Panc1 (cell line): ENCODE measurements around the gene TMPRSS3. TPM values are rescaled to one million over a fixed set of nuclear protein-coding genes. Genes with fewer than 3 reads are reported as not detected.

Experiments
- ATAC-seq: fragments of 200-7000 bp; cut with Tn5 transposase; 2 replicates; pipeline ENCODE4 v1.9.1; 2020; ENCODE audit warnings: mild to moderate bottlenecking, moderate library complexity
- BruUV-seq: library from RNA; stranded (reverse); fragments of 400-500 nt; replicated peaks from 2 replicates; lab custom pipeline; 2021; lab: Mats Ljungman, UMichigan
- CTCF ChIA-PET: fragments of 300-600 bp; sonication (Branson Sonifier 250); formaldehyde crosslinking; loops from one replicate; lab custom pipeline; 2022; ENCODE audit warnings: antibody characterized with exemption; lab: Charles Lee
- POLR2A ChIA-PET: fragments of 300-600 bp; sonication (Branson Sonifier 250); formaldehyde crosslinking; loops from one replicate; lab custom pipeline; 2022; ENCODE audit warnings: antibody characterized with exemption; lab: Charles Lee
- DNase-seq: peaks from one replicate; pipeline ENCODE4 v3.0.0-alpha.2; 2010; ENCODE audit warnings: low read depth, low spot score
- H3K27ac ChIP-seq: 2 replicates; pipeline ENCODE4 v1.5.1; 2011; ENCODE audit warnings: mild to moderate bottlenecking, low read length, inconsistent platforms
- H3K27me3 ChIP-seq: fragments of 200-500 bp; sonication (Bioruptor generic); 2 replicates; pipeline ENCODE4 v1.6.0; 2014; ENCODE audit warnings: low read length, inconsistent platforms; ENCODE audit not compliant: control insufficient read depth, insufficient read depth
- H3K36me3 ChIP-seq: fragments of 200-500 bp; sonication (Bioruptor generic); 2 replicates; pipeline ENCODE4 v1.5.1; 2014; ENCODE audit warnings: inconsistent platforms, mild to moderate bottlenecking, low read length, moderate library complexity; ENCODE audit not compliant: control insufficient read depth, insufficient read depth
- H3K4me1 ChIP-seq: 2 replicates; pipeline ENCODE4 v1.5.1; 2011; ENCODE audit warnings: inconsistent platforms, mild to moderate bottlenecking, low read length, moderate library complexity; ENCODE audit not compliant: control insufficient read depth, insufficient read depth
- H3K4me3 ChIP-seq, 2 experiments: 2 replicates each; pipeline ENCODE4 v1.5.1; 2011 to 2012; ENCODE audit warnings: low read depth in 2 of 2, low read length in 2 of 2, mild to moderate bottlenecking in 2 of 2, inconsistent platforms in 1 of 2, moderate library complexity in 1 of 2
- H3K9me3 ChIP-seq: fragments of 200-500 bp; sonication (Bioruptor generic); 2 replicates; pipeline ENCODE4 v1.5.1; 2014; ENCODE audit warnings: low read depth, mild to moderate bottlenecking, inconsistent platforms, low read length, moderate library complexity; ENCODE audit not compliant: control insufficient read depth, insufficient read depth
- CTCF ChIP-seq: fragments of 450-650 bp; IDR thresholded peaks from 2 replicates; pipeline ENCODE4 v1.5.1; 2017; ENCODE audit warnings: mild to moderate bottlenecking
- POLR2AphosphoS5 ChIP-seq: IDR thresholded peaks from 2 replicates; pipeline ENCODE4 v1.6.1; 2012; ENCODE audit warnings: mild to moderate bottlenecking, low read depth, low read length, moderate library complexity
- REST ChIP-seq, 2 experiments: IDR thresholded peaks; 2 replicates each; pipeline ENCODE4 v1.6.1; 2011 to 2012; ENCODE audit warnings: low read depth in 2 of 2, control low read depth in 1 of 2, low read length in 1 of 2, mild to moderate bottlenecking in 1 of 2, moderate library complexity in 1 of 2; ENCODE audit not compliant: insufficient read depth in 1 of 2
- SIN3A ChIP-seq: IDR thresholded peaks from 2 replicates; pipeline ENCODE4 v1.6.1; 2012; ENCODE audit warnings: low read depth, mild to moderate bottlenecking, low read length, moderate library complexity, borderline replicate concordance; ENCODE audit not compliant: insufficient read depth
- TCF7L2 ChIP-seq: IDR thresholded peaks from 2 replicates; pipeline ENCODE4 v1.6.1; 2011; ENCODE audit warnings: mild to moderate bottlenecking, low read depth, low read length, inconsistent platforms
- in situ Hi-C: cut with HindIII; loops from 2 replicates; pipeline ENCODE4 v1.10.0; 2016; ENCODE audit warnings: low sequenced_read_pairs, low pct_unique_long_range_greater_than_20kb
- intact Hi-C: fragments of 100-400 bp; cut with micrococcal nuclease; formaldehyde crosslinking; loops from one replicate; pipeline ENCODE4 v1.10.0; 2022; ENCODE audit not compliant: unreplicated experiment
- total RNA-seq: library from RNA; stranded (reverse); gene quantifications from one replicate; pipeline ENCODE4 v1.2.1, GENCODE V29; 2021; ENCODE audit not compliant: unreplicated experiment

The TMPRSS3 gene
- total RNA-seq, 1 experiment from 2014 or later: not detected

GRCh38 chr21:42421018-42421793, 25.4 kb upstream of the TMPRSS3 start:
- BruUV-seq: no TSS peak
- intact Hi-C loops: no loop called here
- no peaks in the 10 kb centered on the region for H3K9me3 ChIP-seq
- no peak overlapping the region for H3K4me3 ChIP-seq
- in situ Hi-C loops: no loop called here
- ChIA-PET CTCF (no interaction called here), POLR2A (no interaction called here)
- DNase-seq: no peak
- ATAC-seq: no peak
- H3K4me1 ChIP-seq: no peaks in the 10 kb centered on the region
- no peaks in the 10 kb centered on the region for H3K36me3 ChIP-seq
- TF ChIP-seq TCF7L2: no peak
- TF ChIP-seq CTCF: no peak
- TF ChIP-seq POLR2AphosphoS5: no peak
- TF ChIP-seq SIN3A: no peak
- no peak for TF ChIP-seq REST (IDR thresholded peaks at IDR 0.05; ENCODE audit: insufficient read depth in 1 of 2, low read depth in 2 of 2, low read length in 1 of 2)
- H3K27me3 ChIP-seq: no peaks in the 10 kb centered on the region; the same call in 1 of the 2 replicates
- no peak overlapping the region for H3K27ac ChIP-seq

- ChIA-PET POLR2A (no interaction called here), CTCF (no interaction called here)
- in situ Hi-C loops (no loop called here), intact Hi-C loops (no loop called here)
- ATAC-seq (no peak), DNase-seq (no peak)
- Histone ChIP-seq H3K36me3 (no peaks in the 10 kb centered on the region), H3K9me3 (no peaks in the 10 kb centered on the region), H3K27ac (no peak overlapping the region), H3K27me3 (no peaks in the 10 kb centered on the region; the same call in 1 of the 2 replicates), H3K4me1 (no peaks in the 10 kb centered on the region; the same call in 1 of the 2 replicates), H3K4me3 (no peak overlapping the region)
- no peak for TF ChIP-seq CTCF
- no peak for TF ChIP-seq SIN3A
- no peak for TF ChIP-seq TCF7L2
- no peak for TF ChIP-seq REST (IDR thresholded peaks at IDR 0.05; ENCODE audit: insufficient read depth in 1 of 2, low read depth in 2 of 2, low read length in 1 of 2)
- no peak for TF ChIP-seq POLR2AphosphoS5
- BruUV-seq: no TSS peak
These were observed 24.0 kb upstream of the TMPRSS3 start for GRCh38 chr21:42419845-42420244.
